PC-3 (cell line): Measurements from ENCODE around the gene FGF1.

ENCODE experiments used
- EZH2 ChIP-seq: fragments of 300-600 bp; sonication (generic); IDR thresholded peaks from one replicate; pipeline ENCODE4 v1.6.1; 2017; ENCODE audit warnings: antibody characterized with exemption, mild to moderate bottlenecking, low read length; ENCODE audit not compliant: unreplicated experiment
- TF ChIP-seq, protein P1 (sequence below): fragments of 300-600 bp; sonication (generic); conservative IDR thresholded peaks from 2 replicates; pipeline ENCODE4 v1.5.1; 2017; ENCODE audit warnings: antibody characterized with exemption, low read depth, mild to moderate bottlenecking, low read length

DNA sequence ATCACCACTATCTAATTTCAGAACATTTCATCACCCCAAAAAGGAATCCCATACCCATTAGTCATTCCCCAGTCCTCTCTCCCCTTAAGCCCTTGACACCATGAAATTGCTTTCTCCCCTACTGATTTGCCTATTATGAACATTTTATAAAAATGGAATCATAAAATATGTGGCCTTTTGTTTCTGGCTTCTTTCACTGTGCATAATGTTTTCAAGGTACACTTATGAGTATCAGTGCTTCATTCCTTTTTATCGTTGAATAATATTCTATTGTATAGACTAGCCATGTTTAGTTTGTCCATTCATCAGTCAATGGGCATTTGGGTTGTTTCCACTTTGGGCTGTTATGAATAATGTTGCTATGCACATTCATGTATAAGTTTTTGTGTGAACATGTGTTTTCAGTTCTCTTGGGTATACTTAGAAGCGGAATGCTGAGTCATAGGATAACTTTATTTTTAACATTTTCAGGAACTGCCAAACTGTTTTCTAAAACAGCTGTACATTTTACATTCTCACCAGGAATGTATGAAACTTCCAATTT is 40.4 kb upstream of the FGF1 start:
- TF ChIP-seq, protein P1, sequence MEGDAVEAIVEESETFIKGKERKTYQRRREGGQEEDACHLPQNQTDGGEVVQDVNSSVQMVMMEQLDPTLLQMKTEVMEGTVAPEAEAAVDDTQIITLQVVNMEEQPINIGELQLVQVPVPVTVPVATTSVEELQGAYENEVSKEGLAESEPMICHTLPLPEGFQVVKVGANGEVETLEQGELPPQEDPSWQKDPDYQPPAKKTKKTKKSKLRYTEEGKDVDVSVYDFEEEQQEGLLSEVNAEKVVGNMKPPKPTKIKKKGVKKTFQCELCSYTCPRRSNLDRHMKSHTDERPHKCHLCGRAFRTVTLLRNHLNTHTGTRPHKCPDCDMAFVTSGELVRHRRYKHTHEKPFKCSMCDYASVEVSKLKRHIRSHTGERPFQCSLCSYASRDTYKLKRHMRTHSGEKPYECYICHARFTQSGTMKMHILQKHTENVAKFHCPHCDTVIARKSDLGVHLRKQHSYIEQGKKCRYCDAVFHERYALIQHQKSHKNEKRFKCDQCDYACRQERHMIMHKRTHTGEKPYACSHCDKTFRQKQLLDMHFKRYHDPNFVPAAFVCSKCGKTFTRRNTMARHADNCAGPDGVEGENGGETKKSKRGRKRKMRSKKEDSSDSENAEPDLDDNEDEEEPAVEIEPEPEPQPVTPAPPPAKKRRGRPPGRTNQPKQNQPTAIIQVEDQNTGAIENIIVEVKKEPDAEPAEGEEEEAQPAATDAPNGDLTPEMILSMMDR = no peak
- TF ChIP-seq EZH2 = no peak
